Rectal smooth muscle tissue (tissue), 1 donor: ENCODE data around the gene ROCK2.

ENCODE experiments used
- H3K27ac ChIP-seq: one replicate; pipeline ENCODE4 v1.7.0; 2013; ENCODE audit warnings: low read depth, low read length, inconsistent platforms
- H3K27me3 ChIP-seq: one replicate; pipeline ENCODE4 v1.7.0; 2013; ENCODE audit warnings: low read length; ENCODE audit not compliant: control insufficient read depth, insufficient read depth
- H3K36me3 ChIP-seq: one replicate; pipeline ENCODE4 v1.7.0; 2013; ENCODE audit warnings: low read length; ENCODE audit not compliant: control insufficient read depth, insufficient read depth
- H3K4me1 ChIP-seq: one replicate; pipeline ENCODE4 v1.7.0; 2013; ENCODE audit warnings: low read length; ENCODE audit not compliant: control insufficient read depth, insufficient read depth
- H3K4me3 ChIP-seq: one replicate; pipeline ENCODE4 v1.7.0; 2013; ENCODE audit warnings: low read length
- H3K9ac ChIP-seq: one replicate; pipeline ENCODE4 v1.7.0; 2013; ENCODE audit warnings: low read length

Gene ROCK2

DNA sequence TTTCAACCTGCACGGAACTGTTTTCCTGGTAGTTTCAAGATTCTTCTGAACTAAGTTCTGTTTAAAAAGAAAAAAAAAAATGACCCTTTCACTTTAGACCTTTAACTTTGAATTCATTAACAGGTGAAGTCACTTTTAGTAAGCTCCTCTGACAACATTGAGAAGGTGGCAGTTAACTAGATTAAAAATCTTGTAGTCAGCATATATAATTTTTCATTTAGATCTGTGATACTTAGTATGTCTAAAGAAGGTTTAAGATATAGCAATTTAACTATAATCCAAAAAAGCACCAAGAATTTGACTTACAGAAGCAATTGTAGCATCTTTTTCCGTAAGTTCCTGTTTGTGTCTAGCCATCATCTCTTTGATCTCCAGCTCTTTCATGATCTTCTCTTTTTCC lies 143.8 kb downstream of the ROCK2 start:
- no peak overlapping the region for H3K4me3 ChIP-seq
- no peaks in the 10 kb centered on the region for H3K27me3 ChIP-seq
- H3K27ac ChIP-seq = no peak overlapping the region
- H3K36me3 ChIP-seq = peaks cover 3% of the 10 kb centered on the region
- no peaks in the 10 kb centered on the region for H3K4me1 ChIP-seq
- no peak overlapping the region for H3K9ac ChIP-seq

DNA sequence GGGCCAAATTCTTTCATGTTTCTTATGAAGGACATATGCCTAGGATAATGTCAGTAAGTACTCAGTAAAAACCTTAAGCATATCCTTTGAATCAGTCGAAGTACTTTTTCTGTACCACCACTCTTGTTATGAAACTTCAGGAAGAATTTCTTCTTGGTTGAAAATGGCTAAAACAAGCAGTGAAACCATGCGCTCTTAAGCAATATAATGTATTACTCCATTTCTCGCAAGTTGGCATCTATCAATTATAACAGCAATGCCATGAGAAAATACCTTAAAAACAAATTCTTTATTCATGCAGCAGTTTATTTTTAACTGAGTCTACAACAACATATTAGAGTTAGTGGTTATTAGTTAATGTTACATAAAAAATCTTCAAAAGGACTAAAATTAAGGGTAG lies 148.2 kb downstream of the ROCK2 start:
- H3K4me1 ChIP-seq = no peaks in the 10 kb centered on the region

DNA sequence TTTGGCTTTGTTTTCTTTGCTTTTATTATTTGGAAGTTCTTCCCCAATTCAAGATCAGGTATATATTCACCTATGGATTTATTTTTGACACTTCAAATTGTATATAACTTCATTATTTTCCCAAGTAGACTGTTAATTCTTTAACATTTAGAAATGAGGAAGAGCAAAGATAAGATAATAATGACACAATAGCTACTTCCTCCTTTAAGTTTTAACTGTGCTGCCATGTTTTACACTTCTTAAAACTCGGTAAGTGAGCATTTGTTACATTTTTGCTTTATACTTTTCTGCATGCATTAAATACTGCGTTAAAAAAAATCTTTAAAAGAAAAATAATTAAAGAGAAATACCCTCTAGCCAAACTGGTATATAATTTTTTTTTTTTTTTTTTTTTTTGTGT lies 156.7 kb downstream of the ROCK2 start:
- Histone ChIP-seq H3K4me3 (no peak overlapping the region), H3K27me3 (no peaks in the 10 kb centered on the region), H3K36me3 (peaks cover 6% of the 10 kb centered on the region), H3K4me1 (no peaks in the 10 kb centered on the region), H3K27ac (no peak overlapping the region), H3K9ac (no peak overlapping the region)

More for the DNA sequence above, 148.2 kb downstream of the ROCK2 start:
- no peak overlapping the region for H3K4me3 ChIP-seq
- no peak overlapping the region for H3K27ac ChIP-seq
- H3K9ac ChIP-seq = no peak overlapping the region
- peaks cover 9% of the 10 kb centered on the region for H3K36me3 ChIP-seq
- H3K27me3 ChIP-seq = no peaks in the 10 kb centered on the region

DNA sequence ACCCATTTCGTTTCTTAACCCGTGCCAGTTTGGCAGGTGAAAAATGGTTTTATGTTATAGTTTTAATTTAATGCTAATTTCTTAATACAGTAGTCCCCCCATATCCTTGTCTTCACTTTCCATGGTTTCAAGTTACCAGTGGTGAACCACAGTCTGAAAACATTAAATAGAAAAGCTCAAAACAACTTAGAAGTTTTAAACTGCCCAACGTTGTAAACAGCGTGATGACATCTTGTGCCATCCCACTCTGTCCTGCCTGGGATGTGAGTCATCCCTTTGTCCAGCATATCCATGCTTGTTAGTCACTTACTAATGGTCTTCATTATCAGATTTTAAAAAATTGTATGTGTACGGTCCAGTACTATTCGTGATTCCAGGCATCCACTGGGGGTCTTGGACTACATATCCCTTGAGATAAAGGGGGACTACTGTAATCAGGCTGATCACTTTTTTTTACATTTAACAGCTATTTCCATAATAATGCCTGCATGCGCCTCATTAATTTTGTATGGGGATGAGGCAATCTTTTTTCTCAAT lies 157.3 kb downstream of the ROCK2 start:
- Histone ChIP-seq H3K27me3 (no peaks in the 10 kb centered on the region), H3K27ac (no peak overlapping the region), H3K4me3 (no peak overlapping the region), H3K4me1 (no peaks in the 10 kb centered on the region), H3K9ac (no peak overlapping the region), H3K36me3 (peaks cover 5% of the 10 kb centered on the region)

DNA sequence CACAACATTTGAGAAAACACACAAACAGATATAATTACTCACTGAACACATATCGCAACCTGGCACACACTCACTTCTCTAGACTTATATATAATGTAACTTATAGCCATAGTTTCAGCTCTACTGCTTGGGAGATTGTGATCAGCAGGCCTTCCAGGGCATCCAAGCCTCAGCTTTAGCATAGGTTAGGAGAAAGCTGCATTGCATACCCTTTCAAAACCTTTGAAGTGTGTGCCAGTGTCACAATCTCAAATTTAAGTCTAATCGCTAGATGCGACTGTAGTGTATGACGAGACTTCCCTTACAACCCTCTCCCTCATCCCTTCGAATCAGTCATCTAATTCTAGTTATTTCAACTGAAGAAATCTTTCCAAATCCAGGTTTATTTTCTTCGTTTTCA lies 158.3 kb downstream of the ROCK2 start:
- no peaks in the 10 kb centered on the region for H3K4me1 ChIP-seq
- H3K36me3 ChIP-seq = peaks cover 3% of the 10 kb centered on the region
- H3K27me3 ChIP-seq = no peaks in the 10 kb centered on the region
- no peak overlapping the region for H3K4me3 ChIP-seq
- H3K9ac ChIP-seq = no peak overlapping the region
- H3K27ac ChIP-seq = no peak overlapping the region

DNA sequence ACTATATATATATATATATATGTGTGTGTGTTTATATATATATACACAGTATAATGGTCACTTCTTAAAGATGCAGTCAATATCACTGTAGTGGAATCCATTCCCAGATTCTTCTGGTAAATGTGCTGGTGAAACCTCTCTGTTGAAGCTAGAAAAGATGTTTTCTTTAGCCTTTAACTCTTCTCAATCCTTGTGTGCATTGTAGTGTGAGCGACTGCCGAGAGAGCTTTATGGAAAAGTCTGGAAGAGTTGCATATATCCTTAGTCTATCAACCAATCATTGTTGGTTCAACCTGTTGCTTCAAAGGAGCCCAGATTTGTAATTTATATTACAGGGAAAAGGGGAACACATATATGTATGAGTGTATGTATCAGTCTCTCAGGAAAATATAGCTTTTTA lies 161.5 kb downstream of the ROCK2 start:
- Histone ChIP-seq H3K9ac (no peak overlapping the region), H3K36me3 (peaks cover 2% of the 10 kb centered on the region), H3K27ac (no peak overlapping the region), H3K4me1 (no peaks in the 10 kb centered on the region), H3K27me3 (no peaks in the 10 kb centered on the region), H3K4me3 (no peak overlapping the region)

DNA sequence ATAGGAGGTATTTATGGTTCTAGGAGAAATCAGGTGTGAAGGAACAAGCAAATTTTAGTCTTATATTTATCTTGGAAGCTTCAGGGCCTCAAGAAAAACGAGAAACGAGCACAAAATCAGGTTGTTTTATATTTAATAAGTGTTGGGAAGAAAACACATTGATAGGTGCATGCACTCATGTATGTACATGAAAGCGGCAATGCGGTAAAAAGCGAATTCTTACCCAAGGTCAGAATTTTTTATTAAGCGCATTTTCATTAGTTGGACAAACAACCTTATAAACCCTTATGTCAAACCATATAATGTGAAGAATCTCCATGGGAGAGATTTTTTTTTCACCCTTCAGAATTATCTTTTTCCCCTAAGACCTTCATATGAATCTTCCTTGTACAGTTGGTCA lies 163.8 kb downstream of the ROCK2 start:
- no peaks in the 10 kb centered on the region for H3K27me3 ChIP-seq
- no peak overlapping the region for H3K4me3 ChIP-seq
- no peak overlapping the region for H3K9ac ChIP-seq
- H3K27ac ChIP-seq = no peak overlapping the region
- no peaks in the 10 kb centered on the region for H3K4me1 ChIP-seq
- H3K36me3 ChIP-seq = peaks cover 2% of the 10 kb centered on the region

DNA sequence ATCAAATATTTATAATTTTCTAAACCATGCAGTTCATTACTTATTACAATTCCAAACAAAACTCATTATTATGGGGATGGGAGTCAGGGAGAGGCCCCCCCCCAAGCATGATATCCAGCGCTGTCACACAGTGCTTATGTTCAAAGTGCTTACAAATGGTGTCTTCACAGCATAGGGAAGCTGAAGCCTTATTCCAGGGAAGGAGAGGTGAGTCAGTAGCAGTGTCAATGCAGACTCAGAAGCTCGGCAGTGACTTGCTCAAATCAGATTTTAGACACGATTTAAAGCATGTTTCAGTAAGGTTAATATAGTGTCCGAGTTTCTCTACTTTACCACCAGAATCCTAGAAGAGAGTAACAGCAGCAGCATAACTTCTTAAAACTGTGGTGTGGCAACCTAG lies 164.5 kb downstream of the ROCK2 start:
- H3K9ac ChIP-seq = no peak overlapping the region
- no peak overlapping the region for H3K4me3 ChIP-seq
- H3K36me3 ChIP-seq = peaks cover 2% of the 10 kb centered on the region

DNA sequence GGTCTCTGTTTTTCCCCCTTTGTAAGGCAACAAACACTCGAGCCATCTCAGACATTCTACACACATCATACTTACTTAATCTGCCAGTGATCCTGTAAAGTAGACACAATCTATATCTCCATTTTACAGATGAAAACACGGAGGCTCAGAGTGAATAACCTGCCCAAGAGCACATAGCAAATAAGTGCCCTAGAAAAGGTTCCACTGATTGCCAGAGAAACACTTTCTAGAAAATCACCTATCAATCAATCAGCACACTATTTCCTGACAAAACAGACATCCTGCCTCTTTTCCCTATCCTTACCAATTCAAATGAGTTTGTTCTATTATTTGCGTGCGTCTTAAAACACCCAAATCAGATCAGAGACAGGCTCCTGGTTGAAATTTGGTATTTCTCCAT lies 165.2 kb downstream of the ROCK2 start:
- Histone ChIP-seq H3K4me3 (no peak overlapping the region), H3K4me1 (no peaks in the 10 kb centered on the region), H3K27ac (no peak overlapping the region), H3K9ac (no peak overlapping the region), H3K36me3 (no peaks in the 10 kb centered on the region), H3K27me3 (no peaks in the 10 kb centered on the region)

More for the DNA sequence above, 164.5 kb downstream of the ROCK2 start:
- no peaks in the 10 kb centered on the region for H3K27me3 ChIP-seq
- H3K27ac ChIP-seq = no peak overlapping the region
- no peaks in the 10 kb centered on the region for H3K4me1 ChIP-seq

DNA sequence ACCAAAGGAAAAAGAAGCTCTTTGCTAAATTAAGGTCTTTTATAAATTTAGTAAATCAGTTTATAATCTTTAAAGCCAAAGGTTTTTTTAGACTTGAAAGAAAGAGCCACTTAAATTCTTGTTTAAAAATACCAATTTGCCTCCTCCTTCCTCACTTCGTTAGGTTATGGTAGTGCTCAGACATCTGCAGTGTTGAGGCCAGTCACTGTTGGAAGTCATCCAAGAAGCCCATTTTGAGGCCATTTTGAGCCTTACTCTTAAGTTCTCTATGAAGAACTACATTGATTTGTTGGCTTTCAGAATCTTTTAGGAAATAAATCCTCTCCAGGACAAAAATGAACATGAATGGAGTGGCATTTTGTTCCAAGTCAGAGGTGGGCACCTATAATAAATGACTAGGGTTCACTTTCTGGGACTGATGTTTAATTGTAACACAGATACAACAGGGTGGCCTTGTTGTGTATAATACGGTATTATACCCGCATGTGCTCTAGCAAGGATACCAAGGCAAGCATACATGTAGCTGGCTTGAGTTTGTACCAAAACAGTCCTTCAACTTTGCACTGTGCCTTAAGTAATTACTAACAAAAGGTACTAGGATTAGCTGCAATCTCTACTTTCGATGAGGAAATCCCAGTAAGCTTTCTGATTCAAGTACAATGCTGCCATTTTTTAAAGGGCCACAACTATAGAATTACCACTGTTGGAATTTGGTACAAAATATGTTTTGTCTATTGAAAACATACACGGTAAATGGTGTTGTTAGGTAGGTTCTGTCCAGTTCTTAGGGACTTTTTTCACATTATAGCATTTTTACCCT lies 166.4 kb downstream of the ROCK2 start:
- Histone ChIP-seq H3K36me3 (no peaks in the 10 kb centered on the region), H3K27ac (no peak overlapping the region), H3K27me3 (no peaks in the 10 kb centered on the region)

DNA sequence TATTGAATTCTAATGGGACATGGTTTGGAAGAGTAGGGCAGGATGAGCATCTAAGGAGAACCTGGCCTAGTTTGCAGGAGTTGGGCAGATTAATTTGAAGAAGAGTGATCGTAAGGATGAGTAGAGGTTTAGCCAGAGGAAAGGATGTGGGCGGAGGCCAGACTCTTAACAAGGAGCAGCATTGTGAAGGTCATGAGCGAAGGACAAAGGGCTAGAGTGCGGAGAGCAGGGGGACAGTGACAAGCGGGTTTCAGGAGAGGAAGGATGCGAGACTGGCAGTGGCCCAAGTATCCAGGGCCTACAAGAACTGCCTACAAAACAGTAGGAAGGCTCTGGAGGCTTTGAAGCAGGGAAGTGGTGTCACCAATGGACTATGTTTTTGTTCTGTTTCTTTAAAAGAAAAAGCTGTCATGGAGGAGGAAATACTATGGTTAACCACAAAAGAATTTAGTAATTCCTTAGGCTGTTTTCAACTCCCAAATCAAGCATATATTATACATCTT lies 169.1 kb downstream of the ROCK2 start:
- H3K27ac ChIP-seq = no peak overlapping the region
- H3K36me3 ChIP-seq = no peaks in the 10 kb centered on the region
- H3K27me3 ChIP-seq = no peaks in the 10 kb centered on the region
- H3K4me1 ChIP-seq = no peaks in the 10 kb centered on the region
- no peak overlapping the region for H3K4me3 ChIP-seq
- no peak overlapping the region for H3K9ac ChIP-seq

More for the DNA sequence above, 166.4 kb downstream of the ROCK2 start:
- H3K9ac ChIP-seq = no peak overlapping the region
- H3K4me1 ChIP-seq = no peaks in the 10 kb centered on the region
- H3K4me3 ChIP-seq = no peak overlapping the region

DNA sequence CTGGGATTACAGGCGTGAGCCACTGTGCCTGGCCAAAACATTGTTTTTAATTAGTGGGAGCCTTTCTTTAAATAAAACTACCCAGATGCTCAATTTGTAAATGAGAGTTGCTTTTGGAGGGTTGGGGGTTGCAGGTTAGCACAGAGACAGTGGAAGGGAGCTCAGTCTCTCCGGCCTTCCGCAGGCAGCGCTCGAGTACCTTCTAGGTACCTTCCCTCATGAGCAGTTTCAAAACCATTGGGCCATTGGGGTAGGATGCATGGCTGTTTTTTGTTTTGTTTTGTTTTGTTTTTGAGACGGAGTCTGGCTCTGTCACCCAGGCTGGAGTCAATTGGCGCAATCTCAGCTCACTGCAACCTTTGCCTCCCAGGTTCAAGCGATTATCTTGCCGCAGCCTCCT lies 170.2 kb downstream of the ROCK2 start:
- no peak overlapping the region for H3K27ac ChIP-seq
- H3K36me3 ChIP-seq = no peaks in the 10 kb centered on the region
- no peak overlapping the region for H3K9ac ChIP-seq
- H3K27me3 ChIP-seq = no peaks in the 10 kb centered on the region
- H3K4me1 ChIP-seq = no peaks in the 10 kb centered on the region
- H3K4me3 ChIP-seq = no peak overlapping the region

DNA sequence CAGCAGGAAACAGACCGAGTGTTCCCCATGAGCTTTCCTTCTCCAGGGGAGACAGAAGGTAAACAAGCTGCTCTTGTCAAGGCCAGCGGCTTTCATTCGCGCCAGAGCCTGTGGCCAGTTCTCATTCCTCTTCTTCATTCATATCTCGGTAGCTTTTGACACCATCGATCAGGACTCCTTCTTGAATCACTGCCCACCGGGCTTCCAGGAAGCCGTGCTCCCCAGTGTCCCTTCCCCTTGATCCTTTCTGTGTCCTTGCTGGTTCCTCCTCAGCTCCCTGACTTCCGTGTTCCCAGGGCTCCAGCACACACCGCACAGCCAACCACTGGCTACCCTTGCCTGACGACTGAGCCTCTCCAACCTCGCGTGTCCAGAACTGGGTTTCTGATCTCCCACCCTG lies 175.1 kb downstream of the ROCK2 start:
- Histone ChIP-seq H3K36me3 (no peaks in the 10 kb centered on the region), H3K27me3 (no peaks in the 10 kb centered on the region), H3K9ac (no peak overlapping the region), H3K4me3 (no peak overlapping the region), H3K27ac (no peak overlapping the region), H3K4me1 (no peaks in the 10 kb centered on the region)
